Activated B cell treated with CpG ODN at 0.5 μM for 24 hours (primary cell): ENCODE results near the gene PPP2R2C. TPM values are rescaled to one million over a fixed set of nuclear protein-coding genes. Genes with fewer than 3 reads are reported as not detected.

ENCODE experiments used
- ATAC-seq: fragments of 200-7000 bp; cut with Tn5 transposase; one replicate; pipeline ENCODE4 v1.10.0; 2021; ENCODE audit warnings: low read depth, mild to moderate bottlenecking, moderate library complexity
- CTCF ChIA-PET: fragments of 350-600 bp; sonication (Branson Sonifier 250); formaldehyde crosslinking; loops from one replicate; lab custom pipeline; 2021; ENCODE audit warnings: antibody characterized with exemption; lab: Charles Lee
- POLR2A ChIA-PET: fragments of 350-600 bp; sonication (Branson Sonifier 250); formaldehyde crosslinking; loops from one replicate; lab custom pipeline; 2021; ENCODE audit warnings: antibody characterized with exemption; lab: Charles Lee
- DNase-seq: peaks from one replicate; pipeline ENCODE4 v3.0.0; 2022
- H3K27ac Mint-ChIP-seq: one replicate; pipeline ENCODE4 v1.8.0; 2020; ENCODE audit warnings: mixed read lengths
- H3K27me3 Mint-ChIP-seq: one replicate; pipeline ENCODE4 v1.8.0; 2021; ENCODE audit warnings: mixed read lengths
- H3K36me3 Mint-ChIP-seq: one replicate; pipeline ENCODE4 v1.8.0; 2021; ENCODE audit warnings: low read depth, mixed read lengths
- H3K4me1 Mint-ChIP-seq: one replicate; pipeline ENCODE4 v1.8.0; 2021; ENCODE audit warnings: mixed read lengths
- H3K4me3 Mint-ChIP-seq: one replicate; pipeline ENCODE4 v1.8.0; 2020; ENCODE audit warnings: mild to moderate bottlenecking, mixed read lengths
- H3K9me3 Mint-ChIP-seq: one replicate; pipeline ENCODE4 v1.8.0; 2020; ENCODE audit warnings: mixed read lengths
- intact Hi-C: fragments of 100-400 bp; cut with micrococcal nuclease; formaldehyde crosslinking; loops from one replicate; pipeline ENCODE4 v1.15.1; 2024
- total RNA-seq: library from RNA; stranded (reverse); gene quantifications from 2 replicates; pipeline ENCODE4 v1.2.3, GENCODE V29; 2022
- TF ChIP-seq, protein P1 (sequence below): fragments of 200-600 bp; IDR thresholded peaks from one replicate; pipeline ENCODE4 v1.8.0; 2022; ENCODE audit warnings: antibody characterized with exemption, mild to moderate bottlenecking

The PPP2R2C gene
- total RNA-seq, 1 donor from 2014 or later: not detected

DNA sequence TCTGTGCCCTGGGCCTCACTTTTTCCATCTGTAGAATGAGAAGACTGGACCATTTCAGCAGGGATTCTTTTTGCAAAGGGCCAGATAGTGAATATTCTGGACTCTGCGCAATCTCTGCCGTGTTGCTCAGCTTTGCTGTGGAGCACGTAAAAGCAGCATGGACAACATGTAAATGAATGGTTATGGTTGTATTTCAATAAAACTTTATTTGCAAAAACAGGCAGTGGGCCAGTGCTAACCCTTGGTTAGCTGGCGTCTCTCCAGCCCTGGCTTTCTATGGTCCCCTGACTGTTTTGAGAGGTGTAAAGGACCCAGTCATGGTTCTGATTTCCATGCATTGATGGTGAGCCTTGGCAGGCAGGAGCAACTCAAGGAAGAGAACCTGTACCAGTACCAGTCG is 184.1 kb downstream of the PPP2R2C start:
- Mint-ChIP-seq H3K9me3 (no peaks in the 10 kb centered on the region), H3K4me3 (no peak overlapping the region), H3K4me1 (no peaks in the 10 kb centered on the region), H3K36me3 (peaks cover 9% of the 10 kb centered on the region), H3K27ac (no peak overlapping the region), H3K27me3 (no peaks in the 10 kb centered on the region)
- TF ChIP-seq, protein P1, sequence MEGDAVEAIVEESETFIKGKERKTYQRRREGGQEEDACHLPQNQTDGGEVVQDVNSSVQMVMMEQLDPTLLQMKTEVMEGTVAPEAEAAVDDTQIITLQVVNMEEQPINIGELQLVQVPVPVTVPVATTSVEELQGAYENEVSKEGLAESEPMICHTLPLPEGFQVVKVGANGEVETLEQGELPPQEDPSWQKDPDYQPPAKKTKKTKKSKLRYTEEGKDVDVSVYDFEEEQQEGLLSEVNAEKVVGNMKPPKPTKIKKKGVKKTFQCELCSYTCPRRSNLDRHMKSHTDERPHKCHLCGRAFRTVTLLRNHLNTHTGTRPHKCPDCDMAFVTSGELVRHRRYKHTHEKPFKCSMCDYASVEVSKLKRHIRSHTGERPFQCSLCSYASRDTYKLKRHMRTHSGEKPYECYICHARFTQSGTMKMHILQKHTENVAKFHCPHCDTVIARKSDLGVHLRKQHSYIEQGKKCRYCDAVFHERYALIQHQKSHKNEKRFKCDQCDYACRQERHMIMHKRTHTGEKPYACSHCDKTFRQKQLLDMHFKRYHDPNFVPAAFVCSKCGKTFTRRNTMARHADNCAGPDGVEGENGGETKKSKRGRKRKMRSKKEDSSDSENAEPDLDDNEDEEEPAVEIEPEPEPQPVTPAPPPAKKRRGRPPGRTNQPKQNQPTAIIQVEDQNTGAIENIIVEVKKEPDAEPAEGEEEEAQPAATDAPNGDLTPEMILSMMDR: no peak
- DNase-seq (no peak), ATAC-seq (no peak)
- CTCF ChIA-PET: no interaction called here
- intact Hi-C loops: no loop called here
- POLR2A ChIA-PET: no interaction called here

- Mint-ChIP-seq H3K27ac (no peak overlapping the region), H3K9me3 (no peaks in the 10 kb centered on the region)
- POLR2A ChIA-PET: no interaction called here
These were observed 185.2 kb downstream of the PPP2R2C start for GRCh38 chr4:6287017-6287788.

GRCh38 chr4:6283282-6283681 is 189.1 kb downstream of the PPP2R2C start:
- intact Hi-C loops: no loop called here
- TF ChIP-seq, protein P1: no peak
- Mint-ChIP-seq H3K4me1 (peaks cover 4% of the 10 kb centered on the region), H3K4me3 (no peak overlapping the region), H3K36me3 (peaks cover 1% of the 10 kb centered on the region), H3K27ac (no peak overlapping the region), H3K27me3 (no peaks in the 10 kb centered on the region), H3K9me3 (no peaks in the 10 kb centered on the region)
- POLR2A ChIA-PET: no interaction called here
- CTCF ChIA-PET: no interaction called here
- ATAC-seq (no peak), DNase-seq (no peak)

More at GRCh38 chr4:6287017-6287788, 185.2 kb downstream of the PPP2R2C start:
- DNase-seq (no peak), ATAC-seq (no peak)
- Mint-ChIP-seq H3K27me3 (no peaks in the 10 kb centered on the region), H3K4me1 (no peaks in the 10 kb centered on the region), H3K4me3 (no peak overlapping the region), H3K36me3 (peaks cover 9% of the 10 kb centered on the region)
- TF ChIP-seq, protein P1: no peak
- CTCF ChIA-PET: no interaction called here
- intact Hi-C loops: no loop called here

GRCh38 chr4:6282314-6282771 is 190.1 kb downstream of the PPP2R2C start:
- ATAC-seq: no peak
- TF ChIP-seq, protein P1: no peak
- ChIA-PET CTCF (no interaction called here), POLR2A (no interaction called here)
- Mint-ChIP-seq H3K27ac (no peak overlapping the region), H3K27me3 (no peaks in the 10 kb centered on the region), H3K4me1 (peaks cover 4% of the 10 kb centered on the region), H3K36me3 (no peaks in the 10 kb centered on the region), H3K4me3 (no peak overlapping the region), H3K9me3 (no peaks in the 10 kb centered on the region)
- intact Hi-C loops: no loop called here
- no peak for DNase-seq

GRCh38 chr4:6281436-6282313 is 190.7 kb downstream of the PPP2R2C start:
- CTCF ChIA-PET: no interaction called here
- H3K36me3 Mint-ChIP-seq: no peaks in the 10 kb centered on the region
- H3K4me1 Mint-ChIP-seq: peaks cover 4% of the 10 kb centered on the region

More at GRCh38 chr4:6281436-6282313, 190.7 kb downstream of the PPP2R2C start:
- no peak for ATAC-seq
- POLR2A ChIA-PET: no interaction called here
- TF ChIP-seq, protein P1: no peak
- H3K4me3 Mint-ChIP-seq: no peak overlapping the region
- H3K9me3 Mint-ChIP-seq: no peaks in the 10 kb centered on the region
- intact Hi-C loops: no loop called here
- no peak overlapping the region for H3K27ac Mint-ChIP-seq
- DNase-seq: no peak
- H3K27me3 Mint-ChIP-seq: no peaks in the 10 kb centered on the region
